ENCODE measurements around the gene MMP2. TPM values are rescaled to one million over a fixed set of nuclear protein-coding genes. Genes with fewer than 3 reads are reported as not detected.

The MMP2 gene
- total and polyA plus RNA-seq, 2 of the 13 experiments (the other 11 are each of a cell fraction or from before 2014, with no cell fraction given), result 0.31 to 1.3 TPM

- TF ChIP-seq ZGPAT (CRISPR knock-in tag; IDR thresholded peaks at IDR 0.05), result peak; percentile 61; the same call in 1 of the 2 replicates
- TF ChIP-seq SETDB1 (CRISPR knock-in tag; IDR thresholded peaks at IDR 0.05; ENCODE audit: borderline replicate concordance), result no peak
- no peak for TF ChIP-seq HNF4A (CRISPR knock-in tag; IDR thresholded peaks at IDR 0.05)
- TF ChIP-seq HNRNPK (IDR thresholded peaks at IDR 0.05; ENCODE audit: low read depth, low read length, poor library complexity, severe bottlenecking), result no peak
- no peak for TF ChIP-seq CENPBD1 (CRISPR knock-in tag; IDR thresholded peaks at IDR 0.05; ENCODE audit: borderline replicate concordance, low read depth)
- no peak for TF ChIP-seq ZBTB7B (CRISPR knock-in tag; IDR thresholded peaks at IDR 0.05)
- peak; percentile 68 for TF ChIP-seq ZFP91 (CRISPR knock-in tag; IDR thresholded peaks at IDR 0.05; ENCODE audit: borderline replicate concordance)
- TF ChIP-seq ZNF816 (CRISPR knock-in tag; IDR thresholded peaks at IDR 0.05; ENCODE audit: borderline replicate concordance), result no peak
- peak; percentile 100 for TF ChIP-seq CTCF (CRISPR knock-in tag; IDR thresholded peaks at IDR 0.05)
- no peak for TF ChIP-seq ZC3H13 (CRISPR knock-in tag; IDR thresholded peaks at IDR 0.05)
- TF ChIP-seq DNMT3B (CRISPR knock-in tag; conservative IDR thresholded peaks at IDR 0.05), result 0 out of 2 replicates have a peak, but pooled peaks have one; percentile 76
- peak; percentile 59; the same call in 1 of the 2 replicates for TF ChIP-seq ZNF225 (CRISPR knock-in tag; IDR thresholded peaks at IDR 0.05)
- TF ChIP-seq ZNF18 (CRISPR knock-in tag; IDR thresholded peaks at IDR 0.05; ENCODE audit: insufficient replicate concordance), result no peak
- TF ChIP-seq SPEN (CRISPR knock-in tag; IDR thresholded peaks at IDR 0.05; ENCODE audit: low read depth), result no peak
- TF ChIP-seq ZFX (CRISPR knock-in tag; IDR thresholded peaks at IDR 0.05; ENCODE audit: low read depth), result peak; percentile 51; the same call in 1 of the 2 replicates
- TF ChIP-seq TGIF2 (CRISPR knock-in tag; IDR thresholded peaks at IDR 0.05), result no peak
- no peak for TF ChIP-seq ZNF432 (CRISPR knock-in tag; IDR thresholded peaks at IDR 0.05; ENCODE audit: borderline replicate concordance)
- TF ChIP-seq ZNF7 (CRISPR knock-in tag; IDR thresholded peaks at IDR 0.05), result no peak
- peak; percentile 49; the same call in 1 of the 2 replicates for TF ChIP-seq ELF3 (CRISPR knock-in tag; IDR thresholded peaks at IDR 0.05)
- no peak for TF ChIP-seq SMARCE1 (IDR thresholded peaks at IDR 0.05; ENCODE audit: borderline replicate concordance)
- 0 out of 2 replicates have a peak, but pooled peaks have one; percentile 71 for TF ChIP-seq ZBTB25 (CRISPR knock-in tag; IDR thresholded peaks at IDR 0.05)
Measured at GRCh38 chr16:55465077-55465896, 13.7 kb upstream of the MMP2 start (continued).

All from HepG2 (cell line).